Stomach (tissue), 4 donors: ENCODE data around the gene VSTM2L.

Experiments used
- CTCF ChIP-seq, 7 experiments: fragments of 450-650 bp in 4 of 7; fragments of 200-600 bp in 3 of 7; sonication (generic) in 3 of 7; IDR thresholded peaks; one replicate each; pipeline ENCODE4 v1.5.1; 2016 to 2019; ENCODE audit warnings: antibody characterized with exemption in 7 of 7, control low read depth in 2 of 7, mild to moderate bottlenecking in 1 of 7
- EP300 ChIP-seq: sonication (generic); formaldehyde crosslinking; IDR thresholded peaks from one replicate; pipeline ENCODE4 v1.6.1; 2017; ENCODE audit warnings: antibody characterized with exemption
- POLR2A ChIP-seq, 4 donors: fragments of 450-650 bp; IDR thresholded peaks; one replicate each; pipeline ENCODE4 v1.6.1; 2016; ENCODE audit warnings: antibody characterized with exemption in 4 of 4, control low read depth in 2 of 4, mild to moderate bottlenecking in 1 of 4, moderate library complexity in 1 of 4
- POLR2AphosphoS5 ChIP-seq, 3 donors: sonication (generic); formaldehyde crosslinking; IDR thresholded peaks; one replicate each; pipeline ENCODE4 v1.6.1; 2016; ENCODE audit warnings: antibody characterized with exemption in 3 of 3

GRCh38 chr20:37920679-37921322 is 17.9 kb downstream of the VSTM2L start:
- TF ChIP-seq CTCF (IDR thresholded peaks at IDR 0.05) (no peak), EP300 (no peak), POLR2A (IDR thresholded peaks at IDR 0.05) (no peak), POLR2AphosphoS5 (IDR thresholded peaks at IDR 0.05) (no peak)
